GM12878 (cell line): ENCODE results near the gene ADAMTS13. TPM values are rescaled to one million over a fixed set of nuclear protein-coding genes. Genes with fewer than 3 reads are reported as not detected.

ENCODE experiments used
- ATAC-seq: fragments of 200-7000 bp; cut with Tn5 transposase; 3 replicates; pipeline ENCODE4 v1.9.1; 2020; ENCODE audit warnings: mild to moderate bottlenecking, moderate library complexity
- BruUV-seq: library from RNA; stranded (reverse); fragments of 400-500 nt; replicated peaks from 2 replicates; lab custom pipeline; 2021; lab: Mats Ljungman, UMichigan
- CTCF ChIA-PET: fragments of 300-600 bp; sonication (Branson Sonifier 250); formaldehyde crosslinking; extraction: SDS; loops from one replicate; lab custom pipeline; 2021; ENCODE audit warnings: inconsistent platforms; lab: Yijun Ruan, JAX
- POLR2A ChIA-PET: fragments of 350-600 bp; formaldehyde crosslinking; extraction: SDS; loops from one replicate; lab custom pipeline; 2021; ENCODE audit warnings: inconsistent platforms; lab: Charles Lee
- RAD21 ChIA-PET: fragments of 300-600 bp; sonication (Branson Sonifier 250); formaldehyde crosslinking; loops from one replicate; lab custom pipeline; 2023; ENCODE audit warnings: antibody characterized with exemption; ENCODE audit not compliant: unreplicated experiment; lab: Charles Lee
- SMC1A ChIA-PET: fragments of 300-600 bp; sonication (Branson Sonifier 250); formaldehyde crosslinking; loops from one replicate; lab custom pipeline; 2023; ENCODE audit not compliant: unreplicated experiment, uncharacterized antibody; lab: Charles Lee
- DNase-seq: peaks from one replicate; pipeline ENCODE4 v3.0.0-alpha.2; 2011; ENCODE audit warnings: low read depth, low spot score
- FAIRE-seq: peaks from 3 replicates; lab custom pipeline; 2011; peaks lifted over from hg19 to GRCh38; lab: Jason Lieb, UNC
- H2AFZ ChIP-seq: 2 replicates; pipeline ENCODE4 v1.6.0; 2011; ENCODE audit warnings: low read depth, low read length, control low read depth; ENCODE audit not compliant: control insufficient read depth
- H3K27ac ChIP-seq: 2 replicates; pipeline ENCODE4 v1.5.1; 2011; ENCODE audit warnings: control low read depth; ENCODE audit not compliant: control insufficient read depth, insufficient read depth
- H3K27me3 ChIP-seq, 2 experiments: replicated peaks in 1 of 2; 2 replicates each; pipeline versions ENCODE4 v1.6.0 to v1.6.1; 2011; ENCODE audit warnings: low read length in 1 of 2; ENCODE audit not compliant: control insufficient read depth in 2 of 2, insufficient read depth in 2 of 2
- H3K36me3 ChIP-seq, 2 experiments: 2 replicates each; pipeline ENCODE4 v1.5.1; 2011; ENCODE audit warnings: low read length in 1 of 2; ENCODE audit not compliant: control insufficient read depth in 2 of 2, insufficient read depth in 2 of 2
- H3K4me1 ChIP-seq: 2 replicates; pipeline ENCODE4 v1.6.1; 2011; ENCODE audit warnings: mild to moderate bottlenecking, low read length, moderate library complexity, mixed read lengths; ENCODE audit not compliant: control insufficient read depth, insufficient read depth
- H3K4me2 ChIP-seq: 2 replicates; pipeline ENCODE4 v1.6.0; 2011; ENCODE audit warnings: control low read depth; ENCODE audit not compliant: control insufficient read depth, insufficient read depth
- H3K4me3 ChIP-seq: fragments of 200-600 bp; sonication (generic); 2 replicates; pipeline ENCODE4 v1.5.1; 2016
- H3K79me2 ChIP-seq: 2 replicates; pipeline ENCODE4 v1.6.0; 2011; ENCODE audit warnings: low read length; ENCODE audit not compliant: control insufficient read depth, insufficient read depth
- H3K9ac ChIP-seq: 2 replicates; pipeline ENCODE4 v1.8.0; 2011; ENCODE audit warnings: low read length, control low read depth, mixed read lengths; ENCODE audit not compliant: control insufficient read depth, insufficient read depth
- H3K9me3 ChIP-seq: replicated peaks from 3 replicates; pipeline ENCODE4 v1.5.1; 2011; ENCODE audit warnings: mild to moderate bottlenecking, low read length; ENCODE audit not compliant: control insufficient read depth, insufficient read depth
- H4K20me1 ChIP-seq: 2 replicates; pipeline ENCODE4 v1.6.0; 2011; ENCODE audit not compliant: control insufficient read depth, insufficient read depth
- BACH1 ChIP-seq: fragments of 450-650 bp; IDR thresholded peaks from 2 replicates; pipeline ENCODE4 v1.6.1; 2017; ENCODE audit warnings: mild to moderate bottlenecking, borderline replicate concordance
- BHLHE40 ChIP-seq, 2 experiments: fragments of 450-650 bp in 1 of 2; IDR thresholded peaks; 2 replicates each; pipeline ENCODE4 v1.6.1; 2011 to 2017; ENCODE audit warnings: low read depth in 2 of 2, borderline replicate concordance in 1 of 2, improper control_type of control experiment in 1 of 2, low read length in 1 of 2, mild to moderate bottlenecking in 1 of 2
- CHD1 ChIP-seq: IDR thresholded peaks from 2 replicates; pipeline ENCODE4 v1.6.1; 2012; ENCODE audit warnings: low read depth, low read length, improper control_type of control experiment
- CTCF ChIP-seq, 3 experiments: IDR thresholded peaks in 2 of 3; conservative IDR thresholded peaks in 1 of 3; 2 replicates each; pipeline ENCODE4 v1.5.1; 2011; ENCODE audit warnings: low read depth in 3 of 3, low read length in 3 of 3, mild to moderate bottlenecking in 3 of 3, control low read depth in 2 of 3, moderate library complexity in 2 of 3, inconsistent platforms in 1 of 3, mixed read lengths in 1 of 3; ENCODE audit not compliant: control insufficient read depth in 2 of 3, insufficient read depth in 1 of 3; ENCODE audit errors: extremely low read depth in 1 of 3
- EED ChIP-seq: sonication (generic); IDR thresholded peaks from 2 replicates; pipeline ENCODE4 v1.6.1; 2016; ENCODE audit warnings: antibody characterized with exemption, low read depth
- HDGF ChIP-seq: fragments of 450-650 bp; IDR thresholded peaks from 2 replicates; pipeline ENCODE4 v1.6.1; 2016; ENCODE audit warnings: antibody characterized with exemption
- IKZF1 ChIP-seq: fragments of 450-650 bp; conservative IDR thresholded peaks from 2 replicates; pipeline ENCODE4 v1.6.1; 2017; ENCODE audit warnings: antibody characterized with exemption, mild to moderate bottlenecking
- IKZF2 ChIP-seq, 2 experiments: fragments of 450-650 bp; IDR thresholded peaks; 2 replicates each; pipeline ENCODE4 v1.6.1; 2017; ENCODE audit warnings: mild to moderate bottlenecking in 2 of 2, moderate library complexity in 2 of 2
- PAX8 ChIP-seq: fragments of 450-650 bp; IDR thresholded peaks from 2 replicates; pipeline ENCODE4 v1.6.1; 2017; ENCODE audit warnings: mild to moderate bottlenecking, moderate library complexity
- PKNOX1 ChIP-seq: fragments of 450-650 bp; IDR thresholded peaks from 2 replicates; pipeline ENCODE4 v1.6.1; 2016; ENCODE audit warnings: mild to moderate bottlenecking
- POLR2A ChIP-seq: IDR thresholded peaks from 2 replicates; pipeline ENCODE4 v1.6.1; 2011; ENCODE audit warnings: low read depth, mild to moderate bottlenecking, low read length
- RELB ChIP-seq: fragments of 450-650 bp; IDR thresholded peaks from 2 replicates; pipeline ENCODE4 v1.6.1; 2017; ENCODE audit warnings: low read depth, mild to moderate bottlenecking, moderate library complexity
- STAT1 ChIP-seq: fragments of 450-650 bp; conservative IDR thresholded peaks from 2 replicates; pipeline ENCODE4 v1.6.1; 2014; ENCODE audit warnings: antibody characterized with exemption, mild to moderate bottlenecking
- TBL1XR1 ChIP-seq: IDR thresholded peaks from 2 replicates; pipeline ENCODE4 v1.6.1; 2012; ENCODE audit warnings: low read depth, low read length, improper control_type of control experiment
- YY1 ChIP-seq: IDR thresholded peaks from 2 replicates; pipeline ENCODE4 v1.6.1; 2011; ENCODE audit warnings: low read depth, mild to moderate bottlenecking, low read length
- ZBTB4 ChIP-seq: fragments of 450-650 bp; formaldehyde crosslinking; IDR thresholded peaks from 2 replicates; pipeline ENCODE4 v1.4.0; 2022; ENCODE audit warnings: mild to moderate bottlenecking, moderate library complexity
- ZNF217 ChIP-seq: fragments of 450-650 bp; IDR thresholded peaks from 2 replicates; pipeline ENCODE4 v1.6.1; 2017; ENCODE audit warnings: antibody characterized with exemption, mild to moderate bottlenecking
- WGBS: methylation state at CpG from one replicate; pipeline ENCODE4 v1.1.6; 2016; ENCODE audit warnings: low lambda C conversion rate; ENCODE audit not compliant: insufficient replicate concordance, insufficient coverage; ENCODE audit errors: missing lambda C conversion rate; 5-methylcytosine and 5-hydroxymethylcytosine counted together
- in situ Hi-C: fragments of 300-500 bp; cut with MboI; formaldehyde crosslinking; loops from 9 replicates; pipeline ENCODE4 v1.14.3; 2018; ENCODE audit warnings: mixed read lengths
- intact Hi-C: fragments of 100-400 bp; cut with micrococcal nuclease; formaldehyde crosslinking; loops from one replicate; pipeline ENCODE4 v1.14.2; 2022; ENCODE audit not compliant: unreplicated experiment
- polyA plus RNA-seq, 11 experiments: library from polyadenylated mRNA; depleted of rRNA in 4 of 11; unstranded in 6 of 11; stranded (reverse) in 5 of 11; fragments of >200 nt; fragmentation: Nextera tagmentation in 4 of 11; fragmentation: Illumina TruSeq in 1 of 11; extraction: Ambion mirVana in 4 of 11; extraction: Trizol in 1 of 11; gene quantifications; 1 replicate in 1 of 11; 2 replicates in 10 of 11; pipeline versions ENCODE4 v1.2.1 to v1.2.3, GENCODE V29; 2011 to 2016; ENCODE audit warnings: inconsistent platforms in 2 of 11, missing spikeins in 2 of 11, low read depth in 1 of 11
- total RNA-seq, 4 experiments: library from RNA; depleted of rRNA in 3 of 4; stranded (reverse); fragments of >200 nt in 3 of 4; fragmentation: Illumina TruSeq in 1 of 4; extraction: Trizol in 1 of 4; gene quantifications; 2 replicates each; pipeline versions ENCODE4 v1.2.1 to v1.2.3, GENCODE V29; 2013 to 2021

Gene ADAMTS13
- total and polyA plus RNA-seq, 10 of the 15 experiments (the other 5 are each of a cell fraction or from before 2014, with no cell fraction given) = 0.08 to 2.4 (median 0.28) TPM

GRCh38 chr9:133465984-133466383 is 43.8 kb downstream of the ADAMTS13 start:
- ChIA-PET SMC1A (no interaction called here), RAD21 (no interaction called here), CTCF (no interaction called here), POLR2A (interaction anchor here (0.8 kb wide), 1 partner anchor 12 kb away, joined by 3 read pairs; the partner anchor contains the start of gene SLC2A6)
- H3K4me1 ChIP-seq = peaks cover 3% of the 10 kb centered on the region
- H3K79me2 ChIP-seq = no peaks in the 10 kb centered on the region
- no peak for DNase-seq
- H3K4me3 ChIP-seq = no peak overlapping the region
- no peak overlapping the region for H2AFZ ChIP-seq
- H3K4me2 ChIP-seq = no peak overlapping the region
- H3K9me3 ChIP-seq = no peaks in the 10 kb centered on the region
- H3K27me3 ChIP-seq = no peaks in the 10 kb centered on the region; a peak in 1 of 4 replicates
- H4K20me1 ChIP-seq = no peaks in the 10 kb centered on the region
- in situ Hi-C loops = no loop called here
- H3K9ac ChIP-seq = no peak overlapping the region
- intact Hi-C loops = no loop called here
- no peak overlapping the region for H3K27ac ChIP-seq
- WGBS = 50% methylated on average over 6 of the region's 6 CpGs
- ATAC-seq = no peak
- FAIRE-seq = no peak
- no peaks in the 10 kb centered on the region for H3K36me3 ChIP-seq
- BruUV-seq = no TSS peak
- no peak for TF ChIP-seq EED
- no peak for TF ChIP-seq BHLHE40 (IDR thresholded peaks at IDR 0.05; ENCODE audit: borderline replicate concordance in 1 of 2, low read depth in 2 of 2, low read length in 1 of 2)
- no peak for TF ChIP-seq POLR2A
- no peak for TF ChIP-seq PAX8
- no peak for TF ChIP-seq BACH1
- no peak for TF ChIP-seq RELB
- TF ChIP-seq HDGF = no peak
- no peak for TF ChIP-seq TBL1XR1
- TF ChIP-seq IKZF2 (IDR thresholded peaks at IDR 0.05) = no peak
- no peak for TF ChIP-seq IKZF1
- no peak for TF ChIP-seq YY1
- TF ChIP-seq PKNOX1 = no peak
- TF ChIP-seq STAT1 = no peak
- no peak for TF ChIP-seq CHD1
- TF ChIP-seq ZNF217 = no peak
- TF ChIP-seq CTCF (IDR thresholded peaks at IDR 0.05 in 2 of 3, conservative IDR thresholded peaks at IDR 0.05 in 1 of 3; ENCODE audit: control insufficient read depth in 2 of 3, extremely low read depth in 1 of 3, insufficient read depth in 1 of 3, low read depth in 3 of 3, low read length in 3 of 3) = no peak
- TF ChIP-seq ZBTB4 (CRISPR knock-in tag) = no peak
